Stimulated activated CD8-positive, alpha-beta memory T cell treated with anti-CD3 and anti-CD28 coated beads, Interleukin-4, amount 100 ng/mL, for 24 hours (primary cell): Measurements from ENCODE around the gene FAM163B.
A peak's percentile ranks its signal among the peaks of the same experiment; 100 is the strongest.

Experiments
- DNase-seq: peaks from one replicate; pipeline ENCODE4 v3.0.0-alpha.2; 2020; ENCODE audit warnings: low read depth

Gene FAM163B

GRCh38 chr9:133609311-133610098 is at the start of gene FAM163B:
FAM163B (minus strand) TSS chr9:133609389; CDS start chr9:133580223, 29,166 bp downstream.
- peak; percentile 18 for DNase-seq

DNA sequence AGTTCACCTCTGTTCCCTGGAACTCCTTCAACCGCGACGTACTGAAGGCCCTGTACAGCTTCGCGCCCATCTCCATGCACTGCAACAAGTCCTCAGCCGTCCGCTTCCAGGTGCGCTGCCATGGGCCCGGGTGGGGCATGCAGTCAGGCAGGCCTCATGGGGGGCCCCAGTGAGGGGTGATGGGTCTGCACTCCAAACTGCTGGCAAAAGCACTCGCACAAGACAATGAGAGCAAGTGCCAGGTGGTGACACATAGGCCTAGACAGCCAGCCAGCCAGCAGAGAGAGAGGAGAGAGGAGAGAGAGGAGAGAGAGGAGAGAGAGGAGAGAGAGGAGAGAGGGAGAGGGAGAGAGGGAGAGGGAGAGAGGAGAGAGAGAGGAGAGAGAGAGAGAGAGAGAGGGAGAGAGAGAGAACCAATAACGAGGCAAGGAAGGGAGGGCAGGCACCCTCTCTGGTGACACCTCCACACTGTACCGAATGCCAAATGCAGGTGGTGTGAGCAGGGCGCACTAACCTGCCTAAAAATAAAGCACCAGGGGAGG is 48.0 kb upstream of the FAM163B start:
- DNase-seq, result no peak

- no peak for DNase-seq
Measured at GRCh38 chr9:133656211-133657119, 47.3 kb upstream of the FAM163B start.

GRCh38 chr9:133655701-133656100 is 46.5 kb upstream of the FAM163B start:
- no peak for DNase-seq

GRCh38 chr9:133654736-133655657 is 45.8 kb upstream of the FAM163B start:
- DNase-seq, result no peak

- no peak for DNase-seq
Measured at GRCh38 chr9:133653638-133654037, 44.4 kb upstream of the FAM163B start.

GRCh38 chr9:133650026-133650425 is 40.8 kb upstream of the FAM163B start:
- DNase-seq, result no peak

DNA sequence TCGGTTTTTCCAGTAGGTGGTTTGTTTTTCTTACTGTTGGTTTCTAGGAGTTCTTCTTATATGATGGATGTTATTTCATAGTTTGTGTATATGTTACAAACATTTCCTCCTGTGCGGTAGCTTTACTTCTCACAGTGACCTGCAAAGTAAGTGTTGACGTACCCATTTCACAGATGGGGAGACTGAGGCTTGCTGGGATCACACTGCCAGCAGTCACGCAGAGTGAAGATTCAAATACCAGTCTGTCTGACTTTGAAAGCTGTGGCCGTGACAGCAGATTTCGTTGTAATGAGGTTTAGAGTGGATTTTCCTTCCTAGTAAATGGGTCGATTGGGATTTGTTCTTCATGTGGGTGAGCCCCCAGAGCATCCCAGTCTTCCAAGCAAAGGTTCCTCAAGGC is 40.0 kb upstream of the FAM163B start:
- no peak for DNase-seq

GRCh38 chr9:133647765-133648469 is 38.7 kb upstream of the FAM163B start:
- DNase-seq, result no peak

GRCh38 chr9:133647148-133647547 is 38.0 kb upstream of the FAM163B start:
- DNase-seq, result no peak

GRCh38 chr9:133645021-133645765 is 36.0 kb upstream of the FAM163B start:
- DNase-seq, result no peak

DNA sequence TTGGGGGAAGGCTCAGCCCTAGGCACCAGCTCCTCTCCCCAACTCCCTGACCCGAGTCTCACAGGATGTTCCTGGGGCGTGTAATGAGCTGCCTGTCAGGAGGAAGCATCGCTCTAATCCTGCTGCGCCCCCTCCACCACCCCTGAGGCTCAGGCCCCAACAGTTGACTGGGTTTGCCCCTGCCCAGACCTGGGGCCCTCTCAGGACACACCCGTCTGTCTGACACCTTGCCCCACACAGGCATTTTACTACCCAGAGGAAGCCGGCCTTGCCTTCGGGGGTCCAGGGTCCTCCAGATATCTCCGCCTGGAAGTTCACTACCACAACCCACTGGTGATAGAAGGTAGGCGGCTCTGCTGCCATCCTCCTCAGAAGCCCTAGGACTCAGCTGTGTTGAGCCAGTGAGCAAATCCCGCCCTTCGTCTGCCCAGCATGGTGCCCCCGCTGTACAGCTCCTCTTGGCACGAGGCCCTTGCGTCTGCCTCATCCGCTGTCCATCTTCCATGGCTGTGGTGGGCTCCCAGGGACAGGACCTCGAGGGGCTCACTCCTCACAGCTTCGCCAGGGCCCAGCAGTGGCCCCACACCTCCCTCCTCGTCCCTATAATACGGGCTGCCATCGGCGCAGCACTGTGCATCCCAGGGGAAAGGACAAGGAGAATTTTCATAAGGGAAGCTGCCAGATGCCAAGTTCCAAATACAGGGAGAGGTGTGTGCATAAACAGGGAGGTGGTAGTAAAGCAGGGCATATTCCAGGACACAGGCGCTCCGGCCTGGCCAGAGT is 35.0 kb upstream of the FAM163B start:
- DNase-seq, result no peak

DNA sequence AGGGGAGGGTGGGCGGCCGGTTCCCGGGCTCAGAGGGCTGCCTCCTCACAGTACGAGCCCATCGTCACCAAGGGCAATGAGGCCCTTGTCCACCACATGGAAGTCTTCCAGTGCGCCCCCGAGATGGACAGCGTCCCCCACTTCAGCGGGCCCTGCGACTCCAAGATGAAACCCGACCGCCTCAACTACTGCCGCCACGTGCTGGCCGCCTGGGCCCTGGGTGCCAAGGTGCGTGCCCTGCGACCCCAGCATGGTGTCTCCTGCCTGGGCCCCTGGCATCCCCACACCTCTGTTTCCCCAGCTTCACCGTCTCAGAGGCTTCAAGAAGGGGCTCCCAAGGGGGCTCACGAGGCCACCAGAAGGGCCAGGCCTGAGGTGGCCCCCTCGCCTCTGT is 34.2 kb upstream of the FAM163B start:
- DNase-seq, result no peak

- DNase-seq, result no peak
Measured at GRCh38 chr9:133642708-133643361, 33.6 kb upstream of the FAM163B start.

GRCh38 chr9:133641861-133642595 is 32.8 kb upstream of the FAM163B start:
- no peak for DNase-seq

- no peak for DNase-seq
Measured at GRCh38 chr9:133641396-133641655, 32.1 kb upstream of the FAM163B start.

DNA sequence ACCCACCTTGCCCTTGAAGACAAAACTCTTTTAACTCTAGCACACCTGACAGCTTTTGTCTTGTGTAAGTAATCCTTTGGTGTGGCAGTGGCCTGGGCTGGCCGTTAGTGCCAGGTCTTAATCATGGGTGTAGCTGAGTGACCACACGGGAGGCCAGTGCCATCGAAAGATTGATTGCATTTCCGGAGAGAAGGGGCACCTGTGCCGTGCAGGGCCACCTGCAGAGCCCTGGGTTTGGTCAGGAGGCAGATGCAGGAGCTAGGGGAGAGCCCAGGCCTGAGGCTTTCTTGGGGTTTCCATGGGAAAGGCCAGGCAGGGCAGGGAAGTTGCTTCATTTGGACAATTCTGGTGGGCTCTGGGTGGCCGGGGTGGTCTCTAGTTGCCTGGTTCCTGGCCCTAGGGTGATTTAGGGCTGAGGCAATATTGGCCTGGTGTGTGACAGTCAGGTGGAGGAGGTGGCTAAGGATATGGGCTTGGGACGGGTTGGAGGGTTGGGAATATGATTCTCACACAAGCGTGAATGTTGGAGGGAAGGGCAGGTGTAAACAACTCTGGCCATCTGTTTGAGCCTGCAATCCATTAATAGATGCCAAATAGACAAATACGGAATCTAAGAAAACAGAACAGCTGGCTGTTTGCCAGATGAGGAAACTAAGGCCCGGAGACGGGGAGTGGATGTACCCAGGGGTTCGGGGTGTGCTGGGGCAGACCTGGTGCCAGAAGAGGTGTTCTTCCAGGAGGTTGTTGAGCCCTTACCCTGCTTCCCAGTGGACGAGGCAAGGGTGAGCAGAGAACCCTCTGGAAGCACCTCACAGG is 31.6 kb upstream of the FAM163B start:
- no peak for DNase-seq

DNA sequence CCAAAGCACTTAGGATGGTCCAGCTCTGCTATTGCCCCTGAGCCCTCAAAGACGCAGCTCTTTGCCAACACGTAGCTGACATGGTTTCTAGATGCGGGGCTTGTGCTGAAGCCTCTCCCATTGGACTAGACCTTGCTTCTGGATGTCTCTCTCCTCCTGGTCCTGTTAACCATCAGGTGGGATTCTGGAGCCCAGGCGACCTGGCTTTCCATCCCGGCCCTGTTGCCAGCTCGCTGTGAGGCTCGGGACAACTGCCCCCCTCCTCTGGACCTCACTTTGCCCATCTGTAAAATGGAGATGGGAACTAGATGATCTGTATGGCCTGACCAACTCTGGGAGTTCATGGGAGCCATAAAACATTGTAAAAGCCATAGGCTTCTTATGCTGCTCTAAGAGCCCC is 31.0 kb upstream of the FAM163B start:
- no peak for DNase-seq
